PC-3 (cell line): Measurements from ENCODE around the gene TMEM59. TPM values are rescaled to one million over a fixed set of nuclear protein-coding genes. Genes with fewer than 3 reads are reported as not detected.

Experiments
- ATAC-seq: fragments of 200-7000 bp; cut with Tn5 transposase; 2 replicates; pipeline ENCODE4 v1.9.1; 2020; ENCODE audit warnings: mild to moderate bottlenecking, moderate library complexity
- BruUV-seq: library from RNA; stranded (reverse); fragments of 400-500 nt; replicated peaks from 2 replicates; lab custom pipeline; 2021; lab: Mats Ljungman, UMichigan
- CTCF ChIA-PET: fragments of 300-600 bp; sonication (Branson Sonifier 250); formaldehyde crosslinking; loops from one replicate; lab custom pipeline; 2022; ENCODE audit warnings: antibody characterized with exemption; lab: Charles Lee
- POLR2A ChIA-PET: fragments of 300-600 bp; sonication (Branson Sonifier 250); formaldehyde crosslinking; loops from one replicate; lab custom pipeline; 2022; ENCODE audit warnings: antibody characterized with exemption; ENCODE audit not compliant: unreplicated experiment; lab: Charles Lee
- DNase-seq: peaks from one replicate; pipeline ENCODE4 v3.0.0-alpha.2; 2015
- H2AFZ ChIP-seq: fragments of 300-600 bp; sonication (generic); 2 replicates; pipeline ENCODE4 v1.6.0; 2016; ENCODE audit warnings: antibody characterized with exemption, low read length
- H3F3A ChIP-seq: fragments of 300-600 bp; sonication (generic); one replicate; pipeline ENCODE4 v1.6.0; 2017; ENCODE audit warnings: antibody characterized with exemption, low read length, control low read depth, mild to moderate bottlenecking; ENCODE audit not compliant: unreplicated experiment
- H3K27ac ChIP-seq: fragments of 300-600 bp; sonication (generic); 2 replicates; pipeline ENCODE4 v1.5.1; 2016; ENCODE audit warnings: mild to moderate bottlenecking, low read length
- H3K27me3 ChIP-seq: fragments of 300-600 bp; sonication (generic); 2 replicates; pipeline ENCODE4 v1.6.1; 2016; ENCODE audit warnings: low read length, mixed read lengths
- H3K36me3 ChIP-seq: fragments of 300-600 bp; sonication (generic); 2 replicates; pipeline ENCODE4 v1.6.1; 2016; ENCODE audit warnings: low read depth, mixed run types, low read length, mixed read lengths
- H3K4me1 ChIP-seq: fragments of 300-600 bp; sonication (generic); 2 replicates; pipeline ENCODE4 v1.5.1; 2016; ENCODE audit warnings: low read length; ENCODE audit not compliant: insufficient read depth
- H3K4me2 ChIP-seq: fragments of 300-600 bp; sonication (generic); 2 replicates; pipeline ENCODE4 v1.6.0; 2016; ENCODE audit warnings: low read length
- H3K4me3 ChIP-seq: fragments of 300-600 bp; sonication (generic); 2 replicates; pipeline ENCODE4 v1.5.1; 2016; ENCODE audit warnings: mild to moderate bottlenecking, low read length, mixed read lengths
- H3K79me2 ChIP-seq: fragments of 300-600 bp; sonication (generic); 2 replicates; pipeline ENCODE4 v1.6.1; 2017; ENCODE audit warnings: low read length, mixed read lengths
- H3K9ac ChIP-seq: fragments of 300-600 bp; sonication (generic); 2 replicates; pipeline ENCODE4 v1.6.0; 2016; ENCODE audit warnings: mild to moderate bottlenecking, low read length
- H3K9me2 ChIP-seq: fragments of 300-600 bp; sonication (generic); replicated peaks from 2 replicates; pipeline ENCODE4 v1.6.1; 2016; ENCODE audit warnings: mixed run types, low read length, mixed read lengths
- H3K9me3 ChIP-seq: fragments of 300-600 bp; sonication (generic); 2 replicates; pipeline ENCODE4 v1.6.1; 2016; ENCODE audit warnings: low read length, mixed read lengths
- H4K20me1 ChIP-seq: fragments of 300-600 bp; sonication (generic); 2 replicates; pipeline ENCODE4 v1.6.1; 2016; ENCODE audit warnings: low read length, mixed read lengths
- EZH2 ChIP-seq: fragments of 300-600 bp; sonication (generic); IDR thresholded peaks from one replicate; pipeline ENCODE4 v1.6.1; 2017; ENCODE audit warnings: antibody characterized with exemption, mild to moderate bottlenecking, low read length; ENCODE audit not compliant: unreplicated experiment
- EZH2phosphoT487 ChIP-seq: fragments of 300-600 bp; sonication (generic); IDR thresholded peaks from 2 replicates; pipeline ENCODE4 v1.6.1; 2018; ENCODE audit warnings: mild to moderate bottlenecking, antibody characterized with exemption, low read length, borderline replicate concordance
- intact Hi-C: fragments of 100-400 bp; cut with micrococcal nuclease; formaldehyde crosslinking; loops from 2 replicates; pipeline ENCODE4 v1.9.0; 2023
- total RNA-seq: library from RNA; depleted of rRNA; stranded (reverse); fragments of >200 nt; gene quantifications from 2 replicates; pipeline ENCODE4 v1.2.3, GENCODE V29; 2014
- TF ChIP-seq, protein P1 (sequence below): fragments of 300-600 bp; sonication (generic); conservative IDR thresholded peaks from 2 replicates; pipeline ENCODE4 v1.5.1; 2017; ENCODE audit warnings: antibody characterized with exemption, low read depth, mild to moderate bottlenecking, low read length

The TMEM59 gene
- total RNA-seq, 1 experiment from 2014 or later, result 133 TPM

DNA sequence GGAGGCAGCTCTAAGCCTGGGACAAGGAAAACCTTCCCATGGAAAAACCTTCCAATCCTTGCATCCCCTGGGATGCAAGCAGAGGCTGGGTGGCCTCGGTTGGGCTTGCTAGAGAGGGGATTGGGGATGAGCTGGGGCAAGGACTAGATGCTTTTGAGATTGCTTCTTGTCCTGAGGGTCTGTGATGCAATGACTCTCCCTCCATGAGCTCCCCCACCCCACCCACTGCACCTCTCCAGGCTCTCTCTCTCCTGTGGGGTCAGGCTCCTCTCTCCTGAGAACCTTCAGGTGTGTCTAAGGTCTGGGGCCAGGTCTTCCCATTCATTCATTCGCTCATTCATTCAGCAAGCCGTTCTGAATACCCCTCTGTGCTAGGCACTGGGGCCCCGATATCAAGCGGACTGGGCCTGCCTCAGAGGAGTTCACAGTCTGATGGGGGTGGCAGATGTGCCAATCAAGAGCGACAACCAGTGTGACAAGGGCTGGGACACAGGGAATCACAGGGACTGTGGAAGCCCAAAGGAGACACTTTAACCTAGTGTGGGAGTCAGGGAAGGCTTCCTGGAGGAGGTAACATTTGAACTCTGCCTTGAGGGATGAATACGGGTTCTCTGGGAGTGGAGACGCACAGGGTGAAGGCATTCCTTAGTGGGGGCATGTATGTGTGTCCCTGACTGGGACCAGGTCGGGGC, 41.5 kb downstream of the TMEM59 start:
- BruUV-seq, result no TSS peak
- no peak for ATAC-seq
- Histone ChIP-seq H3K27me3 (no peaks in the 10 kb centered on the region), H3K9me2 (no peaks in the 10 kb centered on the region), H3K27ac (no peak overlapping the region), H3F3A (no peaks in the 10 kb centered on the region), H3K79me2 (no peaks in the 10 kb centered on the region), H3K9ac (no peak overlapping the region), H2AFZ (no peak overlapping the region), H4K20me1 (no peaks in the 10 kb centered on the region), H3K4me3 (no peak overlapping the region), H3K9me3 (no peaks in the 10 kb centered on the region), H3K4me1 (peaks cover 7% of the 10 kb centered on the region), H3K4me2 (no peak overlapping the region), H3K36me3 (no peaks in the 10 kb centered on the region)
- ChIA-PET CTCF (no interaction called here), POLR2A (no interaction called here)
- no peak for DNase-seq
- intact Hi-C loops, result no loop called here
- TF ChIP-seq EZH2phosphoT487 (no peak), EZH2 (no peak)
- TF ChIP-seq, protein P1, sequence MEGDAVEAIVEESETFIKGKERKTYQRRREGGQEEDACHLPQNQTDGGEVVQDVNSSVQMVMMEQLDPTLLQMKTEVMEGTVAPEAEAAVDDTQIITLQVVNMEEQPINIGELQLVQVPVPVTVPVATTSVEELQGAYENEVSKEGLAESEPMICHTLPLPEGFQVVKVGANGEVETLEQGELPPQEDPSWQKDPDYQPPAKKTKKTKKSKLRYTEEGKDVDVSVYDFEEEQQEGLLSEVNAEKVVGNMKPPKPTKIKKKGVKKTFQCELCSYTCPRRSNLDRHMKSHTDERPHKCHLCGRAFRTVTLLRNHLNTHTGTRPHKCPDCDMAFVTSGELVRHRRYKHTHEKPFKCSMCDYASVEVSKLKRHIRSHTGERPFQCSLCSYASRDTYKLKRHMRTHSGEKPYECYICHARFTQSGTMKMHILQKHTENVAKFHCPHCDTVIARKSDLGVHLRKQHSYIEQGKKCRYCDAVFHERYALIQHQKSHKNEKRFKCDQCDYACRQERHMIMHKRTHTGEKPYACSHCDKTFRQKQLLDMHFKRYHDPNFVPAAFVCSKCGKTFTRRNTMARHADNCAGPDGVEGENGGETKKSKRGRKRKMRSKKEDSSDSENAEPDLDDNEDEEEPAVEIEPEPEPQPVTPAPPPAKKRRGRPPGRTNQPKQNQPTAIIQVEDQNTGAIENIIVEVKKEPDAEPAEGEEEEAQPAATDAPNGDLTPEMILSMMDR, result no peak

DNA sequence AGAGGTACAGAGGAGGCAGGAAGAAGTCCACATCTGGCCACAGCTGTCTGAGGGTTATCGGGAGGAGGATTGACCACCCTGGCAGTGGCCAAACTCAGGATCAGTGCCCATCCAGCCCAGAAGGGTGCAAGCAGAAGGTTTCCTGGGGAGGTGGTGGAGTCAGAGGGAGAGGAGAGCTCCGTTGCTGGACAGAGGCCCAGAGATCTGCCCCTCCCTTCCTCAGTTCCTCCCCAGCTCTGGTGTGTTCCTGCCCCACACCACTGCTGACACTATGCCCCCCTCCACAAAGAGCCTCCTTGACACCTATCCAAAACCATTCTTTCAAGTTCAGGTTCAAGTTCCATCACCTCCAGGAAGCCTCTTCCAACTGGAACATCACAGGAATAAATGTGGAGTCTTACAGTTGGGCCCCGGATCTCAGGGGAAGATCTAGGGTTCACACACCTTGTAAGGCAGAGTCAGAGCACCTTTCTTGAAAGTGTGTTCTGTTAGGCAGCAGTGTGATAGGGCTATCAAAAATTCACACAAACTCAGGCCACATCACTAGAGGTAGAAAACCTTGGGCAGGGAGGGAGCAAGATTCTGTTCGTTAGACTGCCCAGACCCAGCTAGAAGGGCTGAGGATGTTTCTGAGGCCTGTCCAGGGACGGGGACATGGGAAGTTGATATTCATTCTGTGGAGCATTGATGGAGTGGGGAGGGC, 42.4 kb downstream of the TMEM59 start:
- Histone ChIP-seq H3K9me3 (no peaks in the 10 kb centered on the region), H3K27ac (no peak overlapping the region), H3K4me2 (no peak overlapping the region), H3K36me3 (no peaks in the 10 kb centered on the region), H2AFZ (no peak overlapping the region), H3K9ac (no peak overlapping the region), H3K4me3 (no peak overlapping the region), H4K20me1 (no peaks in the 10 kb centered on the region), H3K27me3 (no peaks in the 10 kb centered on the region), H3K9me2 (no peaks in the 10 kb centered on the region), H3K79me2 (no peaks in the 10 kb centered on the region), H3F3A (no peaks in the 10 kb centered on the region), H3K4me1 (no peaks in the 10 kb centered on the region; the same call in none of the 2 replicates)
- CTCF ChIA-PET, result no interaction called here
- DNase-seq (no peak), ATAC-seq (no peak)
- BruUV-seq, result no TSS peak
- no peak for TF ChIP-seq EZH2
- intact Hi-C loops, result no loop called here
- POLR2A ChIA-PET, result no interaction called here

DNA sequence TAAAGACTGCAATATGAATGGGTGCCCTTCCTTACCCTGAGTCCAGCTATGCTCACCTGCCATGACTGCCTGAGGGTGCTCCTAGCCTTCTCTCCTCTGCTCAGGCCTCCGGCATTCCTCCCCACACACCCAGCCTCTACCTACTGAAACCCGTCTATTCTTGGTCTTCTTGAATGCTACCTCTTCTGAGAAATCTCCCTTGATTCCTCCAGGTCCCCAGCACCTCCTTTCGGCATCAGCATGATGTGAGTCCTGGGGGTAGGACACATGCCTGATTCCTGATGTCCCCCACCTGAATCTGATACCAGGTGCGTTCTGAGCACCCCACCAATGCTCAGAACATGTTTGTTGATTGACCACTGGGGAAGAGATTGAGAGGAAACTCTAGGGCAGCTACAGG, 43.6 kb downstream of the TMEM59 start:
- no peak overlapping the region for H3K27ac ChIP-seq
- BruUV-seq, result no TSS peak
- CTCF ChIA-PET, result no interaction called here
- ATAC-seq (no peak), DNase-seq (no peak)
- no peak overlapping the region for H3K9ac ChIP-seq
- H3K27me3 ChIP-seq, result no peaks in the 10 kb centered on the region
- H3K79me2 ChIP-seq, result no peaks in the 10 kb centered on the region
- H3K36me3 ChIP-seq, result no peaks in the 10 kb centered on the region
- no peak for TF ChIP-seq EZH2
- TF ChIP-seq, protein P1, result no peak
- H3K4me3 ChIP-seq, result no peak overlapping the region
- no peak overlapping the region for H2AFZ ChIP-seq
- no peaks in the 10 kb centered on the region for H3K9me3 ChIP-seq
- intact Hi-C loops, result no loop called here
- H3K4me1 ChIP-seq, result no peaks in the 10 kb centered on the region
- H3F3A ChIP-seq, result no peaks in the 10 kb centered on the region
- POLR2A ChIA-PET, result no interaction called here
- H4K20me1 ChIP-seq, result no peaks in the 10 kb centered on the region
- H3K9me2 ChIP-seq, result no peaks in the 10 kb centered on the region
- H3K4me2 ChIP-seq, result no peak overlapping the region
